GM18507 (cell line): Measurements from ENCODE around the gene ZSCAN23.
"Not testable (repeated sequence)": the region's sequence is repeated elsewhere in the genome, so short reads cannot be mapped to it uniquely, and the experiment has no call there.

Experiments used
- DNase-seq: peaks from one replicate; pipeline ENCODE4 v3.0.0; 2011; ENCODE audit warnings: low read depth; ENCODE audit not compliant: insufficient read length; ENCODE audit errors: extremely low spot score
- FAIRE-seq: peaks from 2 replicates; lab custom pipeline; 2011; peaks lifted over from hg19 to GRCh38; lab: Jason Lieb, UNC

Gene ZSCAN23

DNA sequence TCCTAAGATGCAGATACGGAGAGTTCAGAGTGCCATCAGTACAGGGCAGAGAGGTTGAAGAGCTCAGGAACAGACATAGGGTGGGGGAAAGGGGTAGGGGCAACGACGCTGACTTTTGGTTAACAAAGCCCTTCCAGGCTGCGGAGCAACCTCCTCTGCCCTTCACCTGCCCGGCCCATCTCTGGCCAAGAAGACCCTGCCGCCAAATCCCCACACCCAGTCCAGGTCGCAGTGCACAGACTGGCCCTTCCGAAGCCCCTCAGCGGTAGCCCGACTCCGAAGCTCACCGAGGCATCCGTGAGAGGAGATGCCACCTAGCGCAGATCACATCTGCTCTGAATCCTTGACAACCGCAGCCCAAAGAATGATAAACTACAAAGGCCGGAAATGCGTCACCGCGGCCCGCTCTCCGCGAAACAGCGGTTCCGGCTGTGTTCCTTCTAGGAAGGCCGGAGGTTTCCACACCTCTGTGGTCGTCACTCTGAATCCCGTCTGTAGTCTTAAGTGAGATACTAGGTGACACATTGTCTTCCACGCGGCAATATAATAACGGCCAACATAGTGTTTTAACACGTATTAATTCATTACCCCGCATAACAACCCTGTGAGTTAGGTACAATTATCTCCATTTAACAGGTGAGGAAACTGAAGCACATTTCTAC, at the start of gene ZSCAN23:
Gene ZSCAN23, minus strand, starts transcription at position 380 of the 662 bp plus-strand sequence. CDS start 7,225 bp downstream, outside the sequence.
- FAIRE-seq: peak; percentile 97
- DNase-seq: peak; percentile 71

DNA sequence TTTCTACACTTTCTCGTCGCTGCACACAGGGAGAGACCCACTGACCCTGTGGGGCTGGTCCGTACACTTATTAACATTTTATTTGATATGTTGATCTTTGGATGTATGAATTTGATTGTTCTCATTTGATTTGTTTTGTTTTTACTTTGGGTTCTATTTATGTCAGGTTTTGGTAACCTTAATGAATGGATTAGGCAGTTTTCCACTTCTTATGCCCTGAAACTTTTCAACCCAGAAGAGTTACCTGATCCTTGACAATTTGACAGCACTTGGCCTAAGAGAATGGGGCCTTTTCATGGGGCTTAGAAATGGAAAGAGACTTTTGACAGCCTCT, 48.7 kb upstream of the ZSCAN23 start:
- DNase-seq: no peak

DNA sequence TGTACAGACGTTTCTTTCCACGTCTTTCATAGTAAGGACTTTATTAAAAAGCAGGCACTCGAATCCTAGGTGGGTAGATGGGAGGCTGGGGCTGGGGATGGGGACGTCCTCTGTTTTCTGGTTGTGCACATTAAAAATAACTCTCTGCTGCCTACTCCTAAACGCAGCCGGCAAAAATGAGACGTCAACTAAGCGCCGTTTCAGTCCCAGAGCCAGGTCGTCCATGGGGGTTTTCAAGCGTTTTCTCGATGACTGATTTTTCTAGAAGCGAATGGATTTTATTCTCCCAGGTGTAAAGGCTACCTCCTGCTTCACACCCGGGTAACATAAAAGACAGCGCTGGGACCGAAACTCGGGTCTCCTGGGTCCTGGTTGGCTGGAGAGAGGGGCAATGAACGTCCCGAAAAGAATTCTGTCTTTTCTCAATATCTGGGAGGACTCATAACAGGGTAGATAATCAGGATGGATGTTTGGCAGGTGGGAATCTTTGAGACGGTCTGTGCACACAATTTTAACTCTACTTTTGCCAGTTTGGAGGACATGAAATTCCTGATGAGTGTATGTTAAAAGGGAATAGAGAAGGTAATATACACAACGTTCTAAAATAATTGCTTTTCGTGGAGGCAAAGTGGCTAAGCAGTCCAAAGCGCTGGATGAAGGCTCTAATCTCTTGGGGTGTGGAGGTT, 47.1 kb upstream of the ZSCAN23 start:
- DNase-seq (no peak), FAIRE-seq (no peak)

More for the DNA sequence above, 48.7 kb upstream of the ZSCAN23 start:
- FAIRE-seq: no peak

DNA sequence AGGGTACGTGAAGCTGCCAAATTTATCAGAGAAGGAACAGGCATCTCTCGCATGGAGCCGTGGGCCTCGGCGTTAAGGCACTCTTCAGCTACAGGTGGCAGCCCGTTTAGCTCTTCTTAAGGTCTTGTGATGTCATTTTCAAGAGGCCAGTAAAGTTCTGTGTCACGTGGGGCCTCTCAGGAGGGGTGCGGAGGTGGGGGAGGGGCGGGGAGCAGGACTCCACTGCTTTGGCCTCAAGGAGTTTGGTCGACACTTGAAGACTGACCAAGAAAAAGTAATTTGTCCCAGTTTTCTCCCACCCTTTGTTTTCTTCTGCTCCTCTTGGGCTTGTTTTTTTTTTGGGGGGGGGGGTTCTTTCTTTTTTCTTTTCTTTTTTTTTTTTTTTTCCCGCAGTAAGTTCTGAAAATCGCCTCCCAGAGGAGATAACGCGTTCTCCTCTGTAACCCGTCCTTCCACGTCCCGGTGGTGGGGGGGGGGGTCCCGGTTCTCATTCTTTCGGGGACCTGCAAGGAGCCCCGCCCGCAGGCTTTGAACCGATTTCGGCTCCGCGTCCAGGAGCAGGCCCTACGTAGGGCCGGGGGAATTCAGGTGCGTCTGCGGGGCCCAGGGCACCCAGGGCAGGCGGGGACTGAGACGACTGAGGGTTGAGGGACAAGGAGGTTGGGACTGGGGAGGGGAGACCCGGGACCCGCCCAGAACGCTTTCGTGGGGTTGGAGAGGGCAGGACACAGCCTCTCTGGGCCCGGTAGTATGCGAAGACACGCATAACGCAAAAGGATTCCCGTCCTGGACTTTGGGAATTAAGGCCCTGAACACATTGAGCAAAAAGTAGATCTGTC, 46.3 kb upstream of the ZSCAN23 start:
- peak; percentile 28 for DNase-seq

DNA sequence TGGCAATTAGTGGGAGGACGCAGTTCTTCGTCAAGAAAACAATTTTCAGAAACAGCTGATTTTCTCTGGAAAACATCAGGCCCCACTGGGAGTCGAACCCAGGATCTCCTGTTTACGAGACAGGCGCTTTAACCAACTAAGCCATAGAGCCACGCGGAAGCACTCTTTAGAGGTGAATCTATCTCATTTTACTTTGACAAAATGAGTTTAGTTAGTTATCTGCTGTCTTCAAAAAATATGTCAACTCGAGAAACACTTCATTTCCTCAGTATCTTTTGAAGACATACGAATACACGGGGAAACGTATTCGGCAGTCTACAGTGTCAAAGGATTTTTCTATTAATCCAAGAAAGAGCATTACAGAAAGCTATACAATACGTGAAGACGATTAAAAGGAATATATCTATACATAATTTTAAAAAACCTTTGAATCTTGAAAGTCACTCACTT, 45.6 kb upstream of the ZSCAN23 start:
- DNase-seq (no peak), FAIRE-seq (peak; percentile 29)

More for the DNA sequence above, 46.3 kb upstream of the ZSCAN23 start:
- FAIRE-seq: peak; percentile 47

DNA sequence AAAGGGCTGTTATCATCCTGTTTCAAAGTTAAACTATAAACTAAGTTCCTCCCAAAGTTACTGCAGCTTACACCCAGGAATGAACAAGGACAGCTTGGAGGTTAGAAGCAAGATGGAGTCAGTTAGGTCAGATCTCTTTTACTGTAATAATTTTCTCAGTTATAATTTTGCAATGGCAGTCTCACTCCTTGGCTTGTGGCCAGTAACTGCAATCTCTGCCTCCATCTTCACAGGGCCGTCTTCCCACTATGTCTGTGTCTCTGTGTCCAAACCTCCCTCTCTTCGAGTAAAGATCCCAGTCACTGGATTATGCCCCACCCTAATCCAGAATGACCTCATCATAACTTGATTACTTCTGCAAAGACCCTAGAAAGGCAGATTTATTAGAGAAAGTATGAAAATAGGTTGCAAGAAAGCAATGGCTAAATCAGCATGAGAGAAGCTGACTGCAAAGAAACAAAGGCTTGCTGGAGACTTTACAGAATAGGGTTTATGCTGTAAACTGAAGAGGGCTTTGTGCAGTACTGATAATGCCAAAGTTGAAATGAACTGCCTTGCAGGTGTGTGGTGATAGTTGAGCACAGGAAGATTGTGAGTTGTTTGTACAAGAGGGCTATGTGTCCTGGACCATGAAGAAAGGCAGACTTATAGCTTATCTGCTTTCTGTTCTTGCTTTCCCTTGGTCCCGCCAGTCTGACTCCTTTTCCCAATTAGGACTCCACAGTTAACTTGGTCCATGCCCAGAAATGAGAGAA, 43.9 kb upstream of the ZSCAN23 start:
- DNase-seq (no peak), FAIRE-seq (no peak)

DNA sequence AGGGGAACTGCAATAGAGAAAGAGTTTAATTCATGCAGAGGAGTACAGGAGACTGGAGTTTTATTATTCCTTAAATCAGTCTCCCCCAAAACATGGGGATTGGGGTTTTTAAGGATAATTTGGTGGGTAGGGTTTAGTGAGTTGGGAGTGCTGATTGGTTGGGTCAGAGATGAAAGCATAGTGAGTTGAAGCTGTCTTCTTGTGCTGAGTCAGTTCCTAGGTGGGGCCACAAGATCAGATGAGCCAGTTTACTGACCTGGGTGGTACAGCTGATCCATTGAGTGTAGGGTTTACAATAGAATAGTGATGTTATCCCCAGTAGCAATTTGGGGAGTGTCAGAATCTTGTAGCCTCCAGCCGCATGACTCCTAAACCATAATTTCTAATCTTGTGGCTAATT, 43.2 kb upstream of the ZSCAN23 start:
- FAIRE-seq (no peak), DNase-seq (no peak)

DNA sequence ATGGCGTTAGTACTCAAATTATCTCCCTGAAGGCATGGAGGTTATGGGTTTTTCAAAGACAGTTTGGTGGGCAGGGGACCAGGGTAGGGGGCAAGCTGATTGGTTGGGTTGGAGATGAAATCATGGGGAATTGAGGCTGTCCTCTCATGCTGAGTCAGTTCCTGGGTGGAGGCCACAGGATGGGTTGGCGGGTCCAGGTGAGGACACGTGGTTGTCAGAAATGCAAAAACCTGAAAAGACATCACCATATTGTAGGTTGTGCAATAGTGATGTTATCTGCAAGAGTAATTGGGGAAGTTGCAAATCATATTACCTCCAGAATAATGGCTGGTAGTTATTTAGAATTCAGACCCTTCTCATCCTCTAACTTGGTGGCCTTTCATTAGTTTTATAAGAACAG, 42.2 kb upstream of the ZSCAN23 start:
- FAIRE-seq: no peak
- DNase-seq: no peak

DNA sequence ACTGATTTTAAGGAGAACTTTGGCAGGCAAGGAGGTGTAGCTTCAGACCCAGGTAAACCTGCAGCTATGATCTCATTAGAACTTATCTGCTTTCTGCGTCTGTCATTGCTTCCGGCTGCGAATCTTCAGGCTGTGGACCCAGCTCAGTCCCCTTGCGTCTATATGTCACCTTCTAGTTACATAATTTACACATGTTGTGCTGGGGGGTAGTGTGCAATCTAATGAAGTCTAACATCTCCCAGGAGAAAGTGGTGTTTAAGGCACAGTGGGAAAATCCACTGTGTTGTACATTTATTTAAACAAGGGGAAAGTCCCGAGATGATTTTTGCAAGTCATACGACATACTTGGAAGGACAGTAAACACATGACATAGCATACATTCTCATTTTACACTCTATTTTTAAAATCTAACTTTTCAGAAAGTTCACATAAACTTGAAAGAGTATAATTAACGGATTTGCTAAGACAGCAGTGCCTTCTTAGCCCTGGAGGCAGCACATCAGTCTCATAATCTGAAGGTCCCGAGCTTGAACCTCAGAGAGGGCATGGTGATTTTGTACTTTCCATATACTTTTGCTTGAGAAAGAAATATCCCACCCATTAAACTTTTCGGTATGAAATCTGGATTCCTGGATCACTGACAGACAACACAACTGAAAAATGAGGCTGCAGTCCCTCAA, 37.1 kb upstream of the ZSCAN23 start:
- DNase-seq (no peak), FAIRE-seq (no peak)

DNA sequence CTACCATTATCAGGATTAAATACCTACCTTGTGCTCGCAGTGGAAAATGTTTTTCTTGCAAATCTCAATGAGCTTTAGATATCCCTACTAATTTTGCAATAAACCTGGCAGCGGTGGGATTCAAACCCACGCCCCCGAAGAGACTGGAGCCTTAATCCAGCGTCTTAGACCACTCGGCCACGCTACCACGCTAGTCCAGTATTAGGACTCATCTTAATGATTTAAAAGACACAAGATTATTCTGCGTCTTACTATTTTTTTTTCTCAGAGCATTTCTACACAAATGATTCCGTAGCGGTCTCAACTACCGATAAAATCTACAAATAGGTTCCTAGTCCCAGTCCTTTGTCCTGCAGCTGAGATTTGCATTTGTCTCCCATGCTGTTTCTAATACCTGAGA, 35.2 kb upstream of the ZSCAN23 start:
- no peak for FAIRE-seq
- DNase-seq: no peak

DNA sequence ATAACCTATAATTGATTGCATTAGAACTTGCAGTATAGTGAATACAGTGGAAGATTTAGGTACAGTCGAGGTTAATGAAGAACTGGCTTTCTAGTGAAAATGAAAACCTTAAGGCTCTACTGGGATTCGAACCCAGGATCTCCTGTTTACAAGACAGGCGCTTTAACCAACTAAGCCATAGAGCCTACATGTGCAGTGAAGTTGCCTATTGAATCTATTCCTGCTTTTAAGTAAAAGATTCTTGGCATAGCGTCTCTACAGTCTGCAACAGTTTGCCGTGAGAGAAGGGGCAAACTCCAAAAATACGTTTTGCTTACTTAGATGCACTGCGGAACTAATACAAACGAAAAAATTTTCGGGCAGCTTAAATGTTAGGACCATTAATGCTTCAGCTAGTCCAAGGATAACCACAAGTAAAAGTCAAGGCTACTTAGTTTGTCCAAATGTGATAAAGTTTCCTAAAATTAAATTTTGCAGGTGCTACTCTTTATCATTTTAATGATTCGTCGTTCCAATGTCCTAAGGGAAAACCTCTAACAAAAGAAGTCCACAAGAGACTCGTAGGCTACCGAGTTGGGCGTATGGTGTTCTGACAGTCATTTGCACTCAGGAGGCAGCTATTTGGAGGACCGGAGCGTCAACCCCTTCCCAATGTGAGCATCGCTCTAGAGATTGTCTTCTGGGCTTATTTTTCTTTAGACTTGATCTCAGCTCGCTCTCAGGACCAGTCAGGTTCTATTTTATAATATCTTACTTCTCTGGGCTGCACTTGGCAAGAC, 31.3 kb upstream of the ZSCAN23 start:
- DNase-seq: no peak

DNA sequence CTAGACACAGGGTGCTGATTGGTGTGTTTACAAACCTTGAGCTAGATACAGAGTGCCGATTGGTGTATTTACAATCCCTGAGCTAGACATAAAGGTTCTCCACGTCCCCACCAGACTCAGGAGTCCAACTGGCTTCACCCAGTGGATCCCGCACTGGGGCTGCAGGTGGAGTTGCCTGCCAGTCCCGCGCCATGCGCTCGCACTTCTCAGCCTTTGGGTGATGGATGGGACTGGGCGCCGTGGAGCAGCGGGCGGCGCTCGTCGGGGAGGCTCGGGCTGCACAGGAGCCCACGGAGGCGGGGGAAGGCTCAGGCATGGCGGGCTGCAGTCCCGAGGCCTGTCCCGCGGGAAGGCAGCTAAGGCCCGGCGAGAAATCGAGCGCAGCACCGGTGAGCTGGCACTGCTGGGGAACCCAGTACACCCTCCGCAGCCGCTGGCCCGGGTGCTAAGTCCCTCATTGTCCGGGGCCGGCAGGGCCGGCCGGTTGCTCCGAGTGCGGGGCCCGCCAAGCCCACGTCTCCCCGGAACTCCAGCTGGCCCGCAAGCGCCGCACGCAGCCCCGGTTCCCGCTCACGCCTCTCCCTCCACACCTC, 26.0 kb upstream of the ZSCAN23 start:
- not testable (repeated sequence) for FAIRE-seq, DNase-seq

More for the DNA sequence above, 31.3 kb upstream of the ZSCAN23 start:
- FAIRE-seq: peak; percentile 31

DNA sequence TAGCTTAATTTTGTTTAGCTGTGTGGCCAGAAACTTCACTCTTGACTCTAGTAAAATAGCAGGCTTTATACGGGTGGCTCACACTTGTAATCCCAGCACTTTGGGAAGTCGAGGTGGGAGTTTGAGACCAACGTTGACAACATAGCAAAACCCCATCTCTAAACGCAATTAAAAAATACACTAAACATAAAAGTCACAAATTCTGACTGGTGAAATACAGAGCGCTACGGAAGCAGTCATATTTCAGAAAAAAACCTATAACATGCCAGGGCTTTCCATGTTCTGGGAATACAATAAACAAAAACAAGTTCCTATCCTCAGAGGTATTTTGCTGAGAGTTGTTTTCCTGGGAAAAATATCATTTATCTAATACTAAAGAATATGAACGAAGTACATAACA, 24.8 kb upstream of the ZSCAN23 start:
- DNase-seq (no peak), FAIRE-seq (no peak)

DNA sequence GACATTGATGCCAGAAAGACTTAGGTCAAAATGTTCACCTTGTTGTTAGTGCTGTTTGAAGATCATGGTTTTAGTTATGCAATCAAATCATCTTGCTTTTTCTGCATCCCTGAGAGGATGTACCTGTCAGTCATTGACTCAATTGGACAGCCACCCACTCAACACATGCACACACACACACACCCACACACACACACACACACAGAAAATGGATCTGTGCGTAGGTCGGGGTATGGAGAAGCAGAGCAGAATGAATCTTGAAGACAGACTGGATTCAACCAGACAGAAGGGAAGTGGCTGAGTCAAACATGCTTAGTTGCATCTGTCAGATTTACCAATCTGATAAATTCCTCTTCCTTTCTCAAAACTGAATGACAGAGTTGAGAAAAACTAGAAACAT, 19.1 kb upstream of the ZSCAN23 start:
- no peak for DNase-seq
- no peak for FAIRE-seq

DNA sequence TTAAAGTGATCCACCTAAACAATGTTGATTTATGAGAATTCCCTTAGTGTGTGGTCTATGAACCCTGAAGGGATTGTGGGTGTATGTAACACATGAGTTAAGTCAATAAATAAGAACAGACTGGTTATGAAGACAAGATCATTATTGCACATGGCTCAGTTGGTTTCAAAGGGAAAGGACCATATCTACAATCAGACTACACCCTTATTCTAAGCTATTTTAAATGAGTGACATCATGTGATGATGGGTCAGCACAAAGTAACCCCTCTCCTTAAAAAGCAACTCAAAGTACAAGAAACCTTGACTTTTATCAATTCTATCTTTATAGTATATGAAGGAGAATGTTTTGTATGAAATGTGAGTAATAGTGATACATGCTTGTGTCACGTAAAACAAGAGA, 15.3 kb upstream of the ZSCAN23 start:
- DNase-seq (no peak), FAIRE-seq (no peak)

DNA sequence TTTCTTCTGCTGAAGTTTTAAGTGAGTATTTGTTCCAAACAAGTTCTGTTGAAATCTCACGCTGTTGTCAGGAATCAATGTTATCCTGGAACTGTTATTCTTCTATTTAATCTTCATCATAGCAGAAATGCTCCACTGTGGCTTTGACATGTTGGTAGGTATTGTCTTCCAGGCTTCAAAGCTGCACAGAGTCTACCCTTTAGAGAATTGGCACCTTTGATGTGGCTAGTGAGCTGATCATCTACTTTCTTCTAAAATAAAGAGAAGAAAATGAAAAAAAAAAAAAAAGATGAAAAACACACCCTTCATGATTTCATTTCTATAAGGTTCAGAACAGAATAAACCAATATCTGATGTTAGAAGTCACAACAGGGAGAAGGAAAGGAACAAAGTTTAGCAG, 5.8 kb upstream of the ZSCAN23 start:
- DNase-seq (no peak), FAIRE-seq (no peak)

DNA sequence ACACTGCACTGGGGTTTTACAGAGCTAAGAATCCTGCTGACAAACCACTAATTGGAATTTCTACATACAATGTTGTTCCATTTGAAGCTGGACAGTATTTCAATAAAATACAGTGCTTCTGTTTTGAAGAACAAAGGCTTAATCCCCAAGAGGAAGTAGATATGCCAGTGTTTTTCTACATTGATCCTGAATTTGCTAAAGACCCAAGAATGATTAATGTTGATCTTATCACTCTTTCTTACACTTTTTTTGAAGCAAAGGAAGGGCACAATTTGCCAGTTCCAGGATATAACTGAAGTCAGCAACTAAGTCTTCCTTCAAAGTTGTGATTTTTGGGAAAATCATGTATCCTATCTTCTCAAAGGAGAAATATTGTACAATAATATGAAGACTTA, 4.2 kb upstream of the ZSCAN23 start:
- not testable (repeated sequence) for DNase-seq, FAIRE-seq
